Panc1 (cell line): ENCODE data around the gene HECA. TPM values are rescaled to one million over a fixed set of nuclear protein-coding genes. Genes with fewer than 3 reads are reported as not detected.

ENCODE experiments used
- ATAC-seq: fragments of 200-7000 bp; cut with Tn5 transposase; 2 replicates; pipeline ENCODE4 v1.9.1; 2020; ENCODE audit warnings: mild to moderate bottlenecking, moderate library complexity
- BruUV-seq: library from RNA; stranded (reverse); fragments of 400-500 nt; replicated peaks from 2 replicates; lab custom pipeline; 2021; lab: Mats Ljungman, UMichigan
- CTCF ChIA-PET: fragments of 300-600 bp; sonication (Branson Sonifier 250); formaldehyde crosslinking; loops from one replicate; lab custom pipeline; 2022; ENCODE audit warnings: antibody characterized with exemption; lab: Charles Lee
- POLR2A ChIA-PET: fragments of 300-600 bp; sonication (Branson Sonifier 250); formaldehyde crosslinking; loops from one replicate; lab custom pipeline; 2022; ENCODE audit warnings: antibody characterized with exemption; lab: Charles Lee
- DNase-seq: peaks from one replicate; pipeline ENCODE4 v3.0.0-alpha.2; 2010; ENCODE audit warnings: low read depth, low spot score
- H3K27ac ChIP-seq: 2 replicates; pipeline ENCODE4 v1.5.1; 2011; ENCODE audit warnings: mild to moderate bottlenecking, low read length, inconsistent platforms
- H3K27me3 ChIP-seq: fragments of 200-500 bp; sonication (Bioruptor generic); 2 replicates; pipeline ENCODE4 v1.6.0; 2014; ENCODE audit warnings: low read length, inconsistent platforms; ENCODE audit not compliant: control insufficient read depth, insufficient read depth
- H3K36me3 ChIP-seq: fragments of 200-500 bp; sonication (Bioruptor generic); 2 replicates; pipeline ENCODE4 v1.5.1; 2014; ENCODE audit warnings: inconsistent platforms, mild to moderate bottlenecking, low read length, moderate library complexity; ENCODE audit not compliant: control insufficient read depth, insufficient read depth
- H3K4me1 ChIP-seq: 2 replicates; pipeline ENCODE4 v1.5.1; 2011; ENCODE audit warnings: inconsistent platforms, mild to moderate bottlenecking, low read length, moderate library complexity; ENCODE audit not compliant: control insufficient read depth, insufficient read depth
- H3K4me3 ChIP-seq, 2 experiments: 2 replicates each; pipeline ENCODE4 v1.5.1; 2011 to 2012; ENCODE audit warnings: low read depth in 2 of 2, low read length in 2 of 2, mild to moderate bottlenecking in 2 of 2, inconsistent platforms in 1 of 2, moderate library complexity in 1 of 2
- H3K9me3 ChIP-seq: fragments of 200-500 bp; sonication (Bioruptor generic); 2 replicates; pipeline ENCODE4 v1.5.1; 2014; ENCODE audit warnings: low read depth, mild to moderate bottlenecking, inconsistent platforms, low read length, moderate library complexity; ENCODE audit not compliant: control insufficient read depth, insufficient read depth
- POLR2AphosphoS5 ChIP-seq: IDR thresholded peaks from 2 replicates; pipeline ENCODE4 v1.6.1; 2012; ENCODE audit warnings: mild to moderate bottlenecking, low read depth, low read length, moderate library complexity
- SIN3A ChIP-seq: IDR thresholded peaks from 2 replicates; pipeline ENCODE4 v1.6.1; 2012; ENCODE audit warnings: low read depth, mild to moderate bottlenecking, low read length, moderate library complexity, borderline replicate concordance; ENCODE audit not compliant: insufficient read depth
- TCF7L2 ChIP-seq: IDR thresholded peaks from 2 replicates; pipeline ENCODE4 v1.6.1; 2011; ENCODE audit warnings: mild to moderate bottlenecking, low read depth, low read length, inconsistent platforms
- in situ Hi-C: cut with HindIII; loops from 2 replicates; pipeline ENCODE4 v1.10.0; 2016; ENCODE audit warnings: low sequenced_read_pairs, low pct_unique_long_range_greater_than_20kb
- intact Hi-C: fragments of 100-400 bp; cut with micrococcal nuclease; formaldehyde crosslinking; loops from one replicate; pipeline ENCODE4 v1.10.0; 2022; ENCODE audit not compliant: unreplicated experiment
- total RNA-seq: library from RNA; stranded (reverse); gene quantifications from one replicate; pipeline ENCODE4 v1.2.1, GENCODE V29; 2021; ENCODE audit not compliant: unreplicated experiment
- TF ChIP-seq, protein P1 (sequence below), 2 experiments: IDR thresholded peaks; 2 replicates each; pipeline ENCODE4 v1.6.1; 2011 to 2012; ENCODE audit warnings: low read depth in 2 of 2, control low read depth in 1 of 2, low read length in 1 of 2, mild to moderate bottlenecking in 1 of 2, moderate library complexity in 1 of 2; ENCODE audit not compliant: insufficient read depth in 1 of 2
- TF ChIP-seq, protein P2 (sequence below): fragments of 450-650 bp; IDR thresholded peaks from 2 replicates; pipeline ENCODE4 v1.5.1; 2017; ENCODE audit warnings: mild to moderate bottlenecking

HECA gene
- total RNA-seq, 1 experiment from 2014 or later = 3.9 TPM

DNA sequence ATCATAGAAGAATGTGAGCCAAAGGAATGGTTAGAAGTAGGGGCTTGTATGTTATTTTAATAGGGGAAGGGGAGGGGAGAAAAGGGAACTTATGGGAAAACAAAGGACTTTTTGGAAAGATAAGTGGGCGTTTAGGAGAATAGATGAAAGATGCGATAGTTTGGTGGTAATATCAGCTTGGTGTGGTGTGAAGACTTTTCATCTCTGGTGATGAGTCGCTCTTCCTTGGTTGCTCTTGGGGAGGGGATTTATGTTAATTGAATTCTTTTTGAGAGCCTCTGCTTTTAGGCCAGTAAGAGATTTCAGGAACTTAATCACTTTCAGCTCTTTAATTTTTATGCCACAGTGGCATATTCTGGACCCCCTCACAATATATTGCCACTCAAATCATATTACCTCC lies 10.8 kb downstream of the HECA start:
- DNase-seq (no peak), ATAC-seq (no peak)
- in situ Hi-C loops (no loop called here), intact Hi-C loops (no loop called here)
- POLR2A ChIA-PET = no interaction called here
- TSS peak; percentile 45 for BruUV-seq
- no peaks in the 10 kb centered on the region for H3K36me3 ChIP-seq
- no peaks in the 10 kb centered on the region for H3K4me1 ChIP-seq
- H3K27ac ChIP-seq = no peak overlapping the region
- CTCF ChIA-PET = no interaction called here
- no peaks in the 10 kb centered on the region; the same call in 1 of the 2 replicates for H3K27me3 ChIP-seq
- no peaks in the 10 kb centered on the region for H3K9me3 ChIP-seq
- TF ChIP-seq TCF7L2 = no peak
- TF ChIP-seq, protein P1, sequence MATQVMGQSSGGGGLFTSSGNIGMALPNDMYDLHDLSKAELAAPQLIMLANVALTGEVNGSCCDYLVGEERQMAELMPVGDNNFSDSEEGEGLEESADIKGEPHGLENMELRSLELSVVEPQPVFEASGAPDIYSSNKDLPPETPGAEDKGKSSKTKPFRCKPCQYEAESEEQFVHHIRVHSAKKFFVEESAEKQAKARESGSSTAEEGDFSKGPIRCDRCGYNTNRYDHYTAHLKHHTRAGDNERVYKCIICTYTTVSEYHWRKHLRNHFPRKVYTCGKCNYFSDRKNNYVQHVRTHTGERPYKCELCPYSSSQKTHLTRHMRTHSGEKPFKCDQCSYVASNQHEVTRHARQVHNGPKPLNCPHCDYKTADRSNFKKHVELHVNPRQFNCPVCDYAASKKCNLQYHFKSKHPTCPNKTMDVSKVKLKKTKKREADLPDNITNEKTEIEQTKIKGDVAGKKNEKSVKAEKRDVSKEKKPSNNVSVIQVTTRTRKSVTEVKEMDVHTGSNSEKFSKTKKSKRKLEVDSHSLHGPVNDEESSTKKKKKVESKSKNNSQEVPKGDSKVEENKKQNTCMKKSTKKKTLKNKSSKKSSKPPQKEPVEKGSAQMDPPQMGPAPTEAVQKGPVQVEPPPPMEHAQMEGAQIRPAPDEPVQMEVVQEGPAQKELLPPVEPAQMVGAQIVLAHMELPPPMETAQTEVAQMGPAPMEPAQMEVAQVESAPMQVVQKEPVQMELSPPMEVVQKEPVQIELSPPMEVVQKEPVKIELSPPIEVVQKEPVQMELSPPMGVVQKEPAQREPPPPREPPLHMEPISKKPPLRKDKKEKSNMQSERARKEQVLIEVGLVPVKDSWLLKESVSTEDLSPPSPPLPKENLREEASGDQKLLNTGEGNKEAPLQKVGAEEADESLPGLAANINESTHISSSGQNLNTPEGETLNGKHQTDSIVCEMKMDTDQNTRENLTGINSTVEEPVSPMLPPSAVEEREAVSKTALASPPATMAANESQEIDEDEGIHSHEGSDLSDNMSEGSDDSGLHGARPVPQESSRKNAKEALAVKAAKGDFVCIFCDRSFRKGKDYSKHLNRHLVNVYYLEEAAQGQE (IDR thresholded peaks at IDR 0.05; ENCODE audit: insufficient read depth in 1 of 2, low read depth in 2 of 2, low read length in 1 of 2) = no peak
- H3K4me3 ChIP-seq = no peak overlapping the region

DNA sequence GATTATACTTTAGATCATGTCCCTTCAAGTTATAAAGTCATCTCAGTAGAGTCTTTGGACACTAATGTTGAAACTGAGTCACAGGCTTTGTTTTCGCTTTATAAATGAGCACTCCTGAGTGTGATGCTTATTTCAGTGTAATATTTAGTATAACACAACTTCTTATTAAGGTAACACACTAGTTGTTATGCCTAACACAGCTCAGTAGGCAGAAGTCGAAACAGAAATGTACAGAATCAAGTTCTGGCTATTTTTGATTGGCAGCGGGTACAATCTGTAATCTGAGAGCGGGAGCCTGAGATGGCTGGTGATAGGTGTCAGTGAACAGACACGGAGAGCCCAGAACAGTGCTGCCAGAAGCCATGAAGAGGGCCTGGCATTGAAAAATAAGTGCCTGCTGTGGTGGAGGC lies 11.4 kb downstream of the HECA start:
- no peak for ATAC-seq

More for the DNA sequence above, 11.4 kb downstream of the HECA start:
- no peaks in the 10 kb centered on the region; the same call in 1 of the 2 replicates for H3K27me3 ChIP-seq
- DNase-seq = no peak
- in situ Hi-C loops (no loop called here), intact Hi-C loops (no loop called here)
- ChIA-PET POLR2A (no interaction called here), CTCF (no interaction called here)
- H3K4me1 ChIP-seq = no peaks in the 10 kb centered on the region
- TF ChIP-seq POLR2AphosphoS5 (no peak), SIN3A (no peak), TCF7L2 (no peak)
- TF ChIP-seq, protein P2, sequence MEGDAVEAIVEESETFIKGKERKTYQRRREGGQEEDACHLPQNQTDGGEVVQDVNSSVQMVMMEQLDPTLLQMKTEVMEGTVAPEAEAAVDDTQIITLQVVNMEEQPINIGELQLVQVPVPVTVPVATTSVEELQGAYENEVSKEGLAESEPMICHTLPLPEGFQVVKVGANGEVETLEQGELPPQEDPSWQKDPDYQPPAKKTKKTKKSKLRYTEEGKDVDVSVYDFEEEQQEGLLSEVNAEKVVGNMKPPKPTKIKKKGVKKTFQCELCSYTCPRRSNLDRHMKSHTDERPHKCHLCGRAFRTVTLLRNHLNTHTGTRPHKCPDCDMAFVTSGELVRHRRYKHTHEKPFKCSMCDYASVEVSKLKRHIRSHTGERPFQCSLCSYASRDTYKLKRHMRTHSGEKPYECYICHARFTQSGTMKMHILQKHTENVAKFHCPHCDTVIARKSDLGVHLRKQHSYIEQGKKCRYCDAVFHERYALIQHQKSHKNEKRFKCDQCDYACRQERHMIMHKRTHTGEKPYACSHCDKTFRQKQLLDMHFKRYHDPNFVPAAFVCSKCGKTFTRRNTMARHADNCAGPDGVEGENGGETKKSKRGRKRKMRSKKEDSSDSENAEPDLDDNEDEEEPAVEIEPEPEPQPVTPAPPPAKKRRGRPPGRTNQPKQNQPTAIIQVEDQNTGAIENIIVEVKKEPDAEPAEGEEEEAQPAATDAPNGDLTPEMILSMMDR = no peak
- TF ChIP-seq, protein P1 (IDR thresholded peaks at IDR 0.05; ENCODE audit: insufficient read depth in 1 of 2, low read depth in 2 of 2, low read length in 1 of 2) = no peak
- no peaks in the 10 kb centered on the region for H3K36me3 ChIP-seq
- no peaks in the 10 kb centered on the region for H3K9me3 ChIP-seq
- H3K27ac ChIP-seq = no peak overlapping the region
- no TSS peak for BruUV-seq
- H3K4me3 ChIP-seq = no peak overlapping the region
